Measurements from ENCODE around the gene C1QTNF7.

- TF ChIP-seq CTCF (IDR thresholded peaks at IDR 0.05) (no peak), EP300 (IDR thresholded peaks at IDR 0.05) (no peak), POLR2A (IDR thresholded peaks at IDR 0.05) (no peak)
These were observed 35.6 kb upstream of the C1QTNF7 start for GRCh38 chr4:15392053-15392805.

Measured in ovary (tissue), 3 donors.